Bronchial epithelial cell (primary cell): Measurements from ENCODE around the gene COL28A1. TPM values are rescaled to one million over a fixed set of nuclear protein-coding genes. Genes with fewer than 3 reads are reported as not detected.
A peak's percentile ranks its signal among the peaks of the same experiment; 100 is the strongest.

Source experiments
- DNase-seq: peaks from one replicate; pipeline ENCODE4 v3.0.0-alpha.2; 2010; ENCODE audit warnings: low read depth
- FAIRE-seq: peaks from 2 replicates; lab custom pipeline; 2011; peaks lifted over from hg19 to GRCh38; lab: Jason Lieb, UNC
- H3K27me3 ChIP-seq: 2 replicates; pipeline ENCODE4 v1.5.1; 2011; ENCODE audit warnings: low read length; ENCODE audit not compliant: control insufficient read depth, insufficient read depth
- H3K36me3 ChIP-seq: 2 replicates; pipeline ENCODE4 v1.5.1; 2011; ENCODE audit warnings: low read length; ENCODE audit not compliant: control insufficient read depth, insufficient read depth
- H3K4me3 ChIP-seq: 2 replicates; pipeline ENCODE4 v1.5.1; 2011; ENCODE audit warnings: mild to moderate bottlenecking, low read depth, low read length, control low read depth
- CTCF ChIP-seq: IDR thresholded peaks from 2 replicates; pipeline ENCODE4 v1.5.1; 2011; ENCODE audit warnings: mild to moderate bottlenecking, moderate library complexity, low read length, control low read depth, inconsistent platforms; ENCODE audit not compliant: insufficient read depth, severe bottlenecking
- total RNA-seq: library from RNA; depleted of rRNA; stranded (reverse); fragments of >200 nt; gene quantifications from 2 replicates; pipeline ENCODE4 v1.2.1, GENCODE V29; 2014

The COL28A1 gene
- total RNA-seq, 1 donor from 2014 or later: not detected

- H3K4me3 ChIP-seq: no peak overlapping the region
- no peaks in the 10 kb centered on the region for H3K36me3 ChIP-seq
- DNase-seq: peak; percentile 23
- no peak for FAIRE-seq
- TF ChIP-seq CTCF: no peak
- no peaks in the 10 kb centered on the region for H3K27me3 ChIP-seq
Observed at GRCh38 chr7:7418997-7419396, 116.7 kb downstream of the COL28A1 start.

- H3K27me3 ChIP-seq: no peaks in the 10 kb centered on the region
- TF ChIP-seq CTCF: no peak
- FAIRE-seq: no peak
Observed at GRCh38 chr7:7417851-7418250, 117.8 kb downstream of the COL28A1 start.

GRCh38 chr7:7417414-7417813, 118.3 kb downstream of the COL28A1 start:
- Histone ChIP-seq H3K27me3 (no peaks in the 10 kb centered on the region), H3K36me3 (no peaks in the 10 kb centered on the region), H3K4me3 (no peak overlapping the region)
- no peak for TF ChIP-seq CTCF
- no peak for DNase-seq
- FAIRE-seq: no peak

More at GRCh38 chr7:7417851-7418250, 117.8 kb downstream of the COL28A1 start:
- no peaks in the 10 kb centered on the region for H3K36me3 ChIP-seq
- DNase-seq: no peak
- H3K4me3 ChIP-seq: no peak overlapping the region

- DNase-seq (peak; percentile 97), FAIRE-seq (no peak)
- no peaks in the 10 kb centered on the region for H3K27me3 ChIP-seq
- H3K36me3 ChIP-seq: no peaks in the 10 kb centered on the region
- TF ChIP-seq CTCF: no peak
- H3K4me3 ChIP-seq: no peak overlapping the region
Observed at GRCh38 chr7:7416031-7416858, 119.4 kb downstream of the COL28A1 start.

GRCh38 chr7:7414791-7415603, 120.7 kb downstream of the COL28A1 start:
- FAIRE-seq (no peak), DNase-seq (no peak)
- no peak overlapping the region for H3K4me3 ChIP-seq
- TF ChIP-seq CTCF: no peak
- no peaks in the 10 kb centered on the region for H3K27me3 ChIP-seq
- no peaks in the 10 kb centered on the region for H3K36me3 ChIP-seq
